Keratinocyte (primary cell): Measurements from ENCODE around the gene PIK3AP1.

ENCODE experiments used
- CTCF ChIP-seq, 3 experiments: IDR thresholded peaks in 1 of 3; conservative IDR thresholded peaks in 1 of 3; optimal IDR thresholded peaks in 1 of 3; 2 replicates in 2 of 3; 3 replicates in 1 of 3; pipeline versions ENCODE3 to v1.5.1; 2011; ENCODE audit warnings: low read length in 3 of 3, mild to moderate bottlenecking in 3 of 3, moderate library complexity in 2 of 3, control low read depth in 1 of 3, inconsistent platforms in 1 of 3; ENCODE audit not compliant: insufficient read depth in 2 of 3; ENCODE audit errors: extremely low read depth in 1 of 3
- EZH2 ChIP-seq: IDR thresholded peaks from one replicate; pipeline ENCODE4 v1.6.1; 2012; ENCODE audit warnings: inconsistent platforms, mild to moderate bottlenecking, low read length, moderate library complexity

DNA sequence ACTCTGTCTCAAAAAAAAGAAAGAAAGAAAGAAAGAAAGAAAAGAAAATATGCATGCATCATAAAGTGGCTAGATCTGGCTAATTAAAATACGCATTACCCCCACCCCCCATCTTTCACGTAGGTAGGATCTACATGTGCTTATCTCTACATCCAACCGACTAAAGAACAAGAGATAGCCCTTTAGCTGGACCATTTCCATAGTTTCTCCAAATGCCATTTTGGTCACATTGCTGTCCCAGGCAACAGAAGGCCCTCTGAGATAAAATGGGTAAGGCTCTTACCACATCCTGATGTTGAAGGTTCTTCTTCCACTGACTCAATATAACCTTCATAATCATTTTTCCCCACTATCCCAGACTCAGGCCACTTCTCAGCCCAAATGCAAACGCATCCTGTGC, 31.5 kb downstream of the PIK3AP1 start:
- TF ChIP-seq EZH2 (no peak), CTCF (optimal IDR thresholded peaks at IDR 0.05 in 1 of 3, IDR thresholded peaks at IDR 0.05 in 1 of 3, conservative IDR thresholded peaks at IDR 0.05 in 1 of 3; ENCODE audit: extremely low read depth in 1 of 3, insufficient read depth in 2 of 3, low read length in 3 of 3) (no peak)
